ENCODE measurements around the gene NFX1.

GRCh38 chr9:33244137-33244784, 46.1 kb upstream of the NFX1 start:
- TF ChIP-seq CTCF (IDR thresholded peaks at IDR 0.05) = no peak
- TF ChIP-seq POLR2A (IDR thresholded peaks at IDR 0.05) = no peak
- no peak for TF ChIP-seq EP300 (IDR thresholded peaks at IDR 0.05)

All from gastroesophageal sphincter (tissue), 3 donors.